Panc1 (cell line): ENCODE results near the gene FAM83F. TPM values are rescaled to one million over a fixed set of nuclear protein-coding genes. Genes with fewer than 3 reads are reported as not detected.

Source experiments
- ATAC-seq: fragments of 200-7000 bp; cut with Tn5 transposase; 2 replicates; pipeline ENCODE4 v1.9.1; 2020; ENCODE audit warnings: mild to moderate bottlenecking, moderate library complexity
- BruUV-seq: library from RNA; stranded (reverse); fragments of 400-500 nt; replicated peaks from 2 replicates; lab custom pipeline; 2021; lab: Mats Ljungman, UMichigan
- CTCF ChIA-PET: fragments of 300-600 bp; sonication (Branson Sonifier 250); formaldehyde crosslinking; loops from one replicate; lab custom pipeline; 2022; ENCODE audit warnings: antibody characterized with exemption; lab: Charles Lee
- POLR2A ChIA-PET: fragments of 300-600 bp; sonication (Branson Sonifier 250); formaldehyde crosslinking; loops from one replicate; lab custom pipeline; 2022; ENCODE audit warnings: antibody characterized with exemption; lab: Charles Lee
- DNase-seq: peaks from one replicate; pipeline ENCODE4 v3.0.0-alpha.2; 2010; ENCODE audit warnings: low read depth, low spot score
- H3K27ac ChIP-seq: 2 replicates; pipeline ENCODE4 v1.5.1; 2011; ENCODE audit warnings: mild to moderate bottlenecking, low read length, inconsistent platforms
- H3K27me3 ChIP-seq: fragments of 200-500 bp; sonication (Bioruptor generic); 2 replicates; pipeline ENCODE4 v1.6.0; 2014; ENCODE audit warnings: low read length, inconsistent platforms; ENCODE audit not compliant: control insufficient read depth, insufficient read depth
- H3K36me3 ChIP-seq: fragments of 200-500 bp; sonication (Bioruptor generic); 2 replicates; pipeline ENCODE4 v1.5.1; 2014; ENCODE audit warnings: inconsistent platforms, mild to moderate bottlenecking, low read length, moderate library complexity; ENCODE audit not compliant: control insufficient read depth, insufficient read depth
- H3K4me1 ChIP-seq: 2 replicates; pipeline ENCODE4 v1.5.1; 2011; ENCODE audit warnings: inconsistent platforms, mild to moderate bottlenecking, low read length, moderate library complexity; ENCODE audit not compliant: control insufficient read depth, insufficient read depth
- H3K4me3 ChIP-seq, 2 experiments: 2 replicates each; pipeline ENCODE4 v1.5.1; 2011 to 2012; ENCODE audit warnings: low read depth in 2 of 2, low read length in 2 of 2, mild to moderate bottlenecking in 2 of 2, inconsistent platforms in 1 of 2, moderate library complexity in 1 of 2
- H3K9me3 ChIP-seq: fragments of 200-500 bp; sonication (Bioruptor generic); 2 replicates; pipeline ENCODE4 v1.5.1; 2014; ENCODE audit warnings: low read depth, mild to moderate bottlenecking, inconsistent platforms, low read length, moderate library complexity; ENCODE audit not compliant: control insufficient read depth, insufficient read depth
- CTCF ChIP-seq: fragments of 450-650 bp; IDR thresholded peaks from 2 replicates; pipeline ENCODE4 v1.5.1; 2017; ENCODE audit warnings: mild to moderate bottlenecking
- POLR2AphosphoS5 ChIP-seq: IDR thresholded peaks from 2 replicates; pipeline ENCODE4 v1.6.1; 2012; ENCODE audit warnings: mild to moderate bottlenecking, low read depth, low read length, moderate library complexity
- REST ChIP-seq, 2 experiments: IDR thresholded peaks; 2 replicates each; pipeline ENCODE4 v1.6.1; 2011 to 2012; ENCODE audit warnings: low read depth in 2 of 2, control low read depth in 1 of 2, low read length in 1 of 2, mild to moderate bottlenecking in 1 of 2, moderate library complexity in 1 of 2; ENCODE audit not compliant: insufficient read depth in 1 of 2
- SIN3A ChIP-seq: IDR thresholded peaks from 2 replicates; pipeline ENCODE4 v1.6.1; 2012; ENCODE audit warnings: low read depth, mild to moderate bottlenecking, low read length, moderate library complexity, borderline replicate concordance; ENCODE audit not compliant: insufficient read depth
- TCF7L2 ChIP-seq: IDR thresholded peaks from 2 replicates; pipeline ENCODE4 v1.6.1; 2011; ENCODE audit warnings: mild to moderate bottlenecking, low read depth, low read length, inconsistent platforms
- in situ Hi-C: cut with HindIII; loops from 2 replicates; pipeline ENCODE4 v1.10.0; 2016; ENCODE audit warnings: low sequenced_read_pairs, low pct_unique_long_range_greater_than_20kb
- intact Hi-C: fragments of 100-400 bp; cut with micrococcal nuclease; formaldehyde crosslinking; loops from one replicate; pipeline ENCODE4 v1.10.0; 2022; ENCODE audit not compliant: unreplicated experiment
- total RNA-seq: library from RNA; stranded (reverse); gene quantifications from one replicate; pipeline ENCODE4 v1.2.1, GENCODE V29; 2021; ENCODE audit not compliant: unreplicated experiment

FAM83F gene
- total RNA-seq, 1 experiment from 2014 or later, result 0.05 TPM

- POLR2A ChIA-PET, result no interaction called here
- CTCF ChIA-PET, result no interaction called here
- no peaks in the 10 kb centered on the region for H3K27me3 ChIP-seq
- intact Hi-C loops, result no loop called here
- DNase-seq, result no peak
- no peaks in the 10 kb centered on the region; the same call in 1 of the 2 replicates for H3K4me1 ChIP-seq
- H3K27ac ChIP-seq, result no peak overlapping the region
- BruUV-seq, result no TSS peak
- no peak overlapping the region for H3K4me3 ChIP-seq
- no peaks in the 10 kb centered on the region for H3K36me3 ChIP-seq
- ATAC-seq, result no peak
- in situ Hi-C loops, result no loop called here
- no peaks in the 10 kb centered on the region for H3K9me3 ChIP-seq
- TF ChIP-seq CTCF (no peak), SIN3A (no peak), REST (IDR thresholded peaks at IDR 0.05; ENCODE audit: insufficient read depth in 1 of 2, low read depth in 2 of 2, low read length in 1 of 2) (no peak), POLR2AphosphoS5 (no peak), TCF7L2 (no peak)
Measured at GRCh38 chr22:40082184-40082583, 87.4 kb downstream of the FAM83F start.

GRCh38 chr22:40083794-40084193 lies 89.0 kb downstream of the FAM83F start:
- no peak for ATAC-seq
- Histone ChIP-seq H3K27ac (no peak overlapping the region), H3K27me3 (no peaks in the 10 kb centered on the region), H3K4me3 (no peak overlapping the region), H3K9me3 (no peaks in the 10 kb centered on the region), H3K36me3 (no peaks in the 10 kb centered on the region), H3K4me1 (no peaks in the 10 kb centered on the region)
- POLR2A ChIA-PET, result no interaction called here
- BruUV-seq, result no TSS peak
- intact Hi-C loops, result no loop called here
- in situ Hi-C loops, result no loop called here
- CTCF ChIA-PET, result no interaction called here
- TF ChIP-seq CTCF (no peak), SIN3A (no peak), POLR2AphosphoS5 (no peak), REST (IDR thresholded peaks at IDR 0.05; ENCODE audit: insufficient read depth in 1 of 2, low read depth in 2 of 2, low read length in 1 of 2) (no peak), TCF7L2 (no peak)
- DNase-seq, result no peak
